Neural progenitor cell (in vitro differentiated cells): Measurements from ENCODE around the gene PFKM.

ENCODE experiments used
- EZH2phosphoT487 ChIP-seq: fragments of 200-600 bp; sonication (generic); IDR thresholded peaks from 2 replicates; pipeline ENCODE4 v1.6.1; 2017; ENCODE audit warnings: antibody characterized with exemption
- TF ChIP-seq, protein P1 (sequence below): fragments of 200-600 bp; sonication (generic); IDR thresholded peaks from 2 replicates; pipeline ENCODE4 v1.5.1; 2017; ENCODE audit warnings: antibody characterized with exemption, mild to moderate bottlenecking

DNA sequence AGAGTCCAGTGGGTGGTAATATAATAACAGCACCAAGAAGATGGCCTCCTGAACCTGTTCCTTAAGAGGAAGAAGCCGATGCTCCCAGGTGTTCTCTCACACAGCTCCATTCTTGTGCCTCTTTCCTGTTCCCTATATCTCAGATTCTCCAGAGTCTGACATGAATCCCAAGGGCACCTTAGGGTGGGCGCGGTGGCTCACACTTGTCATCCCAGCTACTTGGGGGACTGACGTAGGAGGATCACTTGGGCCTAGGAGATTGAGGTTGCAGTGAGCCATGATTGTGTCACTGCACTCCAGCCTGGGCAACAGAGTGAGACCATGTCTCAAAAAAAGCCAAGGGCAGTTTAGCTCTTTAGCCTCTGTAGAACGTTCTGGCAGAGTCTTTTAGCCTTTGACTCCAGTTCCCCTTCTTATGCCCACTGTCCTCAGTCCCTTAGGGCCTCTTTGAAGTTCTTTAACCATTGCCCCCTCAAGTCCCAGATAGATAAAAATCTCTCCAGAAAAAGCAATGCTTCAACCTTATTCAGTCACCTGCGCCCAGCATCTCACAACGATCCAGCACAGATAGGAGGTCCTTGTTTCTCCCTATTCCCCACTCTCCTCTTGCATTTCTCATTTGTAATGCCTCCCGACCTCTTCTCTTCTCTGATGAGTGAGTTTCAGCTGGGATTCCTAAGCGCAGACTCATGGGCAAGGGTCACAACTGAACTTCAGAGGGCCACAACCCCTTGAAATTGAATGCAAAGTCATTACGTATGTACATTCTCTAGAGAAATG, 68.9 kb downstream of the PFKM start:
- TF ChIP-seq, protein P1, sequence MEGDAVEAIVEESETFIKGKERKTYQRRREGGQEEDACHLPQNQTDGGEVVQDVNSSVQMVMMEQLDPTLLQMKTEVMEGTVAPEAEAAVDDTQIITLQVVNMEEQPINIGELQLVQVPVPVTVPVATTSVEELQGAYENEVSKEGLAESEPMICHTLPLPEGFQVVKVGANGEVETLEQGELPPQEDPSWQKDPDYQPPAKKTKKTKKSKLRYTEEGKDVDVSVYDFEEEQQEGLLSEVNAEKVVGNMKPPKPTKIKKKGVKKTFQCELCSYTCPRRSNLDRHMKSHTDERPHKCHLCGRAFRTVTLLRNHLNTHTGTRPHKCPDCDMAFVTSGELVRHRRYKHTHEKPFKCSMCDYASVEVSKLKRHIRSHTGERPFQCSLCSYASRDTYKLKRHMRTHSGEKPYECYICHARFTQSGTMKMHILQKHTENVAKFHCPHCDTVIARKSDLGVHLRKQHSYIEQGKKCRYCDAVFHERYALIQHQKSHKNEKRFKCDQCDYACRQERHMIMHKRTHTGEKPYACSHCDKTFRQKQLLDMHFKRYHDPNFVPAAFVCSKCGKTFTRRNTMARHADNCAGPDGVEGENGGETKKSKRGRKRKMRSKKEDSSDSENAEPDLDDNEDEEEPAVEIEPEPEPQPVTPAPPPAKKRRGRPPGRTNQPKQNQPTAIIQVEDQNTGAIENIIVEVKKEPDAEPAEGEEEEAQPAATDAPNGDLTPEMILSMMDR, result no peak
- no peak for TF ChIP-seq EZH2phosphoT487
